C1 segment of cervical spinal cord (tissue), 14 donors: ENCODE results near the gene RPL32.
"Not testable (repeated sequence)": the region's sequence is repeated elsewhere in the genome, so short reads cannot be mapped to it uniquely, and the experiment has no call there.

Source experiments
- DNase-seq, 14 donors: peaks; one replicate each; lab custom pipeline; 2025; lab: John Stamatoyannopoulos, UW

Gene RPL32

DNA sequence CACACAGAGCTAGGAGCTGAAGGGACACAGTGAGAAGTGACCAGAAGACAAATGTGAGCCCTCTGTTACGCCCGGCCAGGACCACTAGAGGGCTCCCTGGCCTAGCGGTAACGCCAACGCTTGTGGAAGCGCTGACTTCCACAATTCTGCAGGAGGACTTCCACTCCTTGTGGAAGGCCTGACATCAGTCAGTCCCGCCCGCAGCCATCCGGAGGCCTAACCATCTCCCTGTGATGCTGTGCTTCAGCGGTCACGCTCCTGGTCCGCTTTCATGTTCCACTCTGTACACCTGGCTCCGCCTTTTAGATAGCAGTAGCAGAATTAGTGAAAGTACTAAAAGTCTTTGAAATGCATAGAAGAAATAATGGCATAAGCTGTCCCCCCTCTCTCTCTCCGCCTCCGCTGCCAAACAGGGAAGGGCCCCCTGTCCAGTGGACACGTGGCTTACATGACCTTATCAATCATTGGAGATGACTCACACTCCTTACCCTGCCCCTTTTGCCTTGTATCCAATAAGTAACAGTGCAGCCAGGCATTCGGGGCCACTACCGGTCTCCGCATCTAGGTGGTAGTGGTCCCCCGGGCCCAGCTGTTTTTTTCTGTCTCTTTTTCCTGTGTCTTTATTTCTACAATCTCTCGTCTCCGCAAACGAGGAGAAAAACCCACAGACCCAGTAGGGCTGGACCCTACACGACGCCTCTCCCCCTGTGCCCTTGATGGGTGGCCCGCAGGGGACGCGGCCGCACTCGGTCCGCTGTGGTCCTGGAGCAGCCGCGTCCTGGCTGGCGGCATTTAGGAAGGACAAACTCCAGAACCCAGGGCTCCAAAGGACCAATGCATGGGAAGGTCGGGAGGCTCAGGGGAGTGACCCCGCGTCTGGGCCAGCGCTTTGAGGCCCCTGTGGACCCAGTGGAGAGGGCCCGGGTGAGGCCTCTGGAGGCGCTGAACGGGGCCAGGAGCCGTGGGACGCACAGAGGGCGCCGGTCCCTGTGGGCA, 27.0 kb upstream of the RPL32 start:
- DNase-seq: peak in 13 of 14 donors; percentile 24 to 82 (median 68)

DNA sequence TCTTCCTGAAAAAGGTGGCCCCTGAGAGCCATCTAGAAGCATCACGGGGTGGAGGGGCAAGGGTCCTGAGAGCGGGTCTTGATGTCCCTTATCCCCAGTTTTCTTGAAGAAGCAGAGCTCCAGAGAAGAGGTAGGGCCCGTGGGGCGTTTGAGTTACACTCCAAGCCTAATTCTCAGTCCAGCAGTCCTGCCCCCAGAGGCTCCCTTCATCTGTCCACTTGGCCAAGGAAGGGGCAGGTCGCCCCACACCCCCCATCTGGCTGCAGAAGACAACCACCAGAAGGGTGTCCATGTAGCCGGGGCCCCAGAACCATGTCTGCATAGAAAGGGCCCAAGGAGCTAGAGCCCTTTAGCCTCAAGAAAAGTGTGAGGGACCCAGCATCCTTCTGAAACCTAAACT, 25.5 kb upstream of the RPL32 start:
- DNase-seq: no peak

DNA sequence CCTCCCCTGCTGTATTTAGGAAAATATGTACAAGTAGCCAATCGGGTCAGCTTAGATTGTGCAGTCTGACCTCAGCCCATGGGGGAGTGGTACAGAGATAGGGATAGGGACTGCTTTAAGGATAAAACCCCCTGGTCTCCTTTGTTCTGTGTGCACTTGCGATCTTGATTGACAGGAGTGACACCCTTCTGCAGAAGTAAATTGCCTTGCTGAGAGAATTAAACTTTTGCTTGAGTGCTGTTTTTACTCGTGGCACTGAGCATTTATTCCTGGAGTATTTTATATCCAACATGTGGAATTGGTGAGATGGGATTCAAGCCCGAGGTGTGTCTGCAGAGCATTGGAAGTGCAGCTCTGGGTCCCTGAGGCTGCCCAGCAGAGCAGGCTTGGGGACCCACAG, 23.9 kb upstream of the RPL32 start:
- no peak for DNase-seq

DNA sequence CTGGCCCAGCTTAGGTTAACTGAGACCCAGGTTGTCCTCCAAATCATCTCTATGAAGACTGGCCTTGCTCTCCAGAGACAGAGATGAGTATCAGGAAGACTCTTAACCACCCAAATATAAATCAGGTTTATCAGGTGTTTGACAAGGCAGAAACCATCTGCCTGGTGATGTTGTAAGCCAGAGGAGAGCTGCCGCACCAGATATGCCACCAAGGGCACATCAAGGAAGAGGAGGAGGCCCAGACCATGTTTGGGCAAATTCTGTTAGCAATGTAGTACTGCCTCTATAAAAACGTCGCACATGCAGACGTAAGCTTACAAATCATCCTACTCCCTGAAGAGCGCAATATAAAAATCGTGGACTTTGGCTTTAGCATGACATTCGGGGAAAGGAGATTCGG, 21.0 kb upstream of the RPL32 start:
- DNase-seq: no peak

DNA sequence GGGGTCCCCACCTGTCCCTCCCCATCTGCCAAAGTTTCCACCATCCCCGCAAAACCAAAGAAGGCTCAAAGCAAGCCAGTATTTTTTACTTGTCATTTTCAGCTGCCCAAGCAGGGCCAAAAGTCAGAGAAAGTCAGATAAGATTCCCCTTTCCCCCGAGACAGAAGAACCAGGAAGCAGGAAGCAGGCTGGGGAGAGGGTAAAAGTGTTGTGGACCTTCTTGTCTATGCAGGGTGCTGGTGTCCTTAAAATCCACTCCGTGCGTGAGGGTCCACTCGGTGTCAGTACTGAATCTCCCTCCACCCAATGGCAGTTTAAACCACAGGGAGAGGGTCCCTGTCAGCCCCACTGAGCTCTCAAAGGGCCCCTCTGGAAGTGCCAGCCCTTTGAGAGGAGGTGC, 20.2 kb upstream of the RPL32 start:
- no peak for DNase-seq

DNA sequence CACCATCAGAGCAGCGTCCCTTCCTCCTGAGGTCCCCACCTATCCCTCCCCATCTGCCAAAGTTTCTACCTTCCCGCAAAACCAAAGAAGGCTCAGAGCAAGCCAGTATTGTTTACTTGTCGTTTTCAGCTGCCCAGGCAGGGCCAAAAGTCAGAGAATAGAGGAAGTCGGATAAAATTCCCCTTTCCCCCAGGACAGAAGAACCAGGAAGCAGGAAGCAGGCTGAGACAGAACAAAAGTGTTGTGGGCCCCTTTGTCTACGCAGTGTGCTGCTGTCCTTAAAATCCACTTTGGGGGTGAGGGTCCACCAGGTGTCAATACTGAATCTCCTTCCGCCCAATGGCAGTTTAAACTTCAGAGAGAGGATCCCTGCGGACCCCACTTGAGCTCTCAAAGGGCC, 18.5 kb upstream of the RPL32 start:
- DNase-seq: no peak

DNA sequence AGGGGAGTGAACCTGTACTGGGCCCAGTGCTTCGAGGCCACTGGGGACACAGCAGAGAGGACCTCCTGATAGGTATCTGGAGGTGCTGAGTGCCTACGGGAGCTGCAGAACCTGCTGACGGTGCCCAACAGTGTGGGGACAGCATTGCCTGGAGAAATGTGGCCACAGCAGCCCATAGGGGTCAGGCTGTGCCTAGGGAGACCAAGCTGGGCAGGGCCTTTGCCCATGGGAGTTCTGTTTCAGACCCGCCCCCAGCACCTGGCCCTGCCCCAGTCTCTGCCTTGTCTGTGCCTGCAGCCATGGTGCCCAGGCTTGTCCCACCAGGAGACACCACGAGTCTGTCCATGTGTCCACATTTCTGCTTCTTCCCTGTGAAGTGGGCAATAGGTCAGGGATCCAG, 15.3 kb upstream of the RPL32 start:
- DNase-seq: no peak

DNA sequence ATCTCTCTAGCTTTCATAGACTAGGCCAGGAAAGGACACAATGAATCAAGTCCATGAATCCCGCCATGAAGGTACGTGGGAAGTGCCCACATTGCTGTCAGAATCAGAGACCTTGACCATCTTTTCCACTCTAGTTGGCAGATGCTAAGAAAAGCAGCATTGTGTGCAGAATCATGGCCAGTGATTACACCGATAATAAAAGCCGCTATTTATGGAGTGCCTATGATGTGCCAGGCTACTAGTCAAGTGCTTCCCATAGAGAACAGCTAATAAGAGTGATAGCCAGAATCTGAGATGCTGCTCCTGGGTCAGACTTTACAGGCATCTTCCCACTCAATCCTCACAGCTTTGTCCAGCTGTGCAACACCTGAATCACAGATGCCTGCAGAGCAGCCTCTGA, 13.2 kb upstream of the RPL32 start:
- DNase-seq: no peak

DNA sequence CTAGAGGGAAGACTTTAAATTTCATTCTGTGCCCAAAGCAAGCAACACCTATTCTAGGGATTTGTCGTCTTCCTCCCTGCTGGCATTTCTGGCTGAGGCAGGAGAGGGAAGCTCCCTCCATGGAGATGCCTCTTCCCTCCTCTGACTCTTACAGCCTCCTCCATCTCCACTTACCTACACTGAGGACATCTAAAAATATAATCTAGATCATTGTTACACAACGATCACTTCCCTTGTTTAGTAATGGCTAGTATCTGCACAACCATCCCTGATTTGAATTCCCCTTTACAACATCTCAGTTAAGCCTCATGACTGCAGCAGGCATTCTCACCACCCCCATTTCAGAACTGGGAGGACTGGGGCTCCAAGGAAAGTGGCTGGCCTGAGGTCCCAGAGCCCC, 12.5 kb upstream of the RPL32 start:
- peak in 1 of 14 donors; percentile 41 for DNase-seq

DNA sequence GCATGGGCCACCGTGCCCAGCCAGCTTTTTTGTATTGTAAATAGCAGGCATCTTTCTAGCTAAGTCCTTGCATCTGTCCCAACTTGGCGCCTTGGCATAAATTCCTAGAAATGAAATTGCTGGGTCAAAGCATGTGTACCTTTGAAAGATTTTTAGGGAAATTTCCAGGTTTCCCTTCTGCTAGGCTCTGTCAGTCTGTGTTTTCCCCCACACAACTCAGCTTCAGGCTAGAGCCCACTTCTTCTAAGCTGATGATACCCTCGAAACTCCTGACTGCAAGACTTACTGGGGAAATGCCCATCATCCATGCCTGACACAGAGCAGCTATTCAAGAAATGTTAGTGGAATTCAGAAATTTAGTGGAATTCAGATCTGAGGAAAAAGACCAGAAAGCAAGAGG, 10.8 kb upstream of the RPL32 start:
- DNase-seq: no peak

DNA sequence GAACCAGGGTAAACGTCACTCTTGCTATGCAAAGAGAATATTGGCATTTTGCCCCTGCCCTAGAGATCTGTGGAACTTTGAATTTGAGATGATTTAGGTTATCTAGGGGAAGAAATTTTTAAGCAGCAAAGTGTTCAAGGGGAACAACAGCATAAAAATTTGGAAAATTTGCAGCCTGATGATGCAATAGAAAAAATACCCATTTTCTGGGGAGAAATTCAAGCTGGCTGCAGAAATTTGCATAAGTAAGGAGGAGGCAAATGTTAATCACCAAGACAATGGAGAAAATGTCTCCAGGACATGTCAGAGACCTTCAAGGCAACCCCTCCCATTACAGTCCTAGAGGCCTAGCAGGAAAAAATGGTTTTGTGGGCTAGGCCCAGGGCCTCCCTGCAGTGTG, 4.4 kb upstream of the RPL32 start:
- no peak for DNase-seq

DNA sequence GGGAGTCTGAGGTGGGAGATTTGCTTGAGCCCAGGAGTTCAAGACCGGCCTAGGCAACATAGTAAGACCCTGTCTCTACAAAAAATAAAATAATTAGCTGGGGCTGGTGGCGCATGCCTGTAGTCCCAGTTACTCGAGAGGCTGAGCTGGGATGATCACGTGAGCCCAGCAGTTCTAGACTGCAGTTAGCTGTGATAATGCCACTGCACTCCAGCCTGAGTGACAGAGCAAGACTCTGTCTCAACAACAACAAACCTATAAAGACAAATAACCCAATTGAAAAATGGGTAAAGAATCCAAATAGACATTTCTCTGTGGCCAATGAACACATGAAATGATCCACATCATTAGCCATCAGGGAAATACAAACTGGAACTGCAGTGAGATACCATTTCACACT, 1.1 kb upstream of the RPL32 start:
- no peak for DNase-seq

DNA sequence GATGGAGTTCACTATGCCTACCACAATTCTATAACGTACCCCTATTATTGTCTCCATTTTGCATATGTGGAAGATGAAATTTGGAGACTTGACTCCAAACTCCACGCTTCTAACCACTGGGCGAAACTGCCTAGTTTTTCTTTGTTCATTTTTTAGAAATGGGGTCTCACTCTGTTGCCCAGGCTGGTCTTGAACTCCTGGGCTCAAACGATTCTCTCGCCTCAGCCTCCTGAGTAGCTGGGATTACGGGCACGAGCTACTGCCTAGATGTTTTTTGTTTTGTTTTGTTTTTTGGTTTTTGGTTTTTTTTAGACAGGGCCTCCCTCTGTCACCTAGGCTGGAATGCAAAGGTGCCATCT, 584 bp upstream of the RPL32 start:
- no peak for DNase-seq

DNA sequence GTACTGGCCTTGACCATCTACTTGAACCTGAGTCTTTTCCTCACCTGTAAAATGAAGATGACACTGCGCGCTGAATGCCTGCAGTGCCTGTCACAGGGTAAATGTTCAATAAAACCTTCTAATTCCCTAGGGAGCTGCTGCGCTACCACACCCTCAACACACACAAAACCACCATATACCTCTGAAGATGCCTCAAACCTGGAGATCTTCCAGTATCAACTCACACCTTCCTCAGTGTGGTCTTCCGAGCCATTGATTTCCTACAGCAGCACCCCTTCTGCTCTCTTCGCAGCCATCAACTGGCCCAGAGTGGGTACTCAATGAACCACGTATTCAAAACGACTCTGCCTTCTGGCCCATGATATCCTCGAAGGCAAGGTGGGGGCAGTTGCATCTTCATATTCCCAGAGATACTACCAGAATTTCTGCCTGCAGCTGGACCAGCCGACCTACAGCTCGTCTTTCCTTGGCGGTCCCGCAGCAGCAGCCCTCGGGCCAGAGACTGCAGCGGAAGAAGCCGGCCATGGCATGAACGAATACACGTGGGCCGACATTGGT, 695 bp downstream of the RPL32 start:
- DNase-seq: peak in 3 of 14 donors; percentile 35 to 55 (median 39)

DNA sequence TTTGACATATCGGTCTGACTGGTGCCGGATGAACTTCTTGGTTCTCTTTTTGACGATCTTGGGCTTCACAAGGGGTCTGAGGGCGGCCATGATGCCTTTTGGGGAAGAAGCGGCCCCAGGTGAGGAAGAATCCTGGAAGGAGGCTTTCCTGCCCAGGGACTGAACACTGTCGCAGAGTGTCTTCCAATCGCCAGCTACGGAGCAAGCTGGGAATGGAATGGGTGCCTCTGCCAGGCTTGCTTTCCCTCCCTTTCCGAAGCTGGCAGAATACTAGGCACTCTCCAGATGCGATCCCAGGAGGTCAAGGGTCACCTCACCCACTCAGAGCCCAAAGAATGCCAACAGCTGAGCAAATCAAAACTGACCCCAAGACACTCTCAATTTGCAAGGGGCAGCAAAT, 1.2 kb downstream of the RPL32 start:
- DNase-seq: not testable (repeated sequence)

DNA sequence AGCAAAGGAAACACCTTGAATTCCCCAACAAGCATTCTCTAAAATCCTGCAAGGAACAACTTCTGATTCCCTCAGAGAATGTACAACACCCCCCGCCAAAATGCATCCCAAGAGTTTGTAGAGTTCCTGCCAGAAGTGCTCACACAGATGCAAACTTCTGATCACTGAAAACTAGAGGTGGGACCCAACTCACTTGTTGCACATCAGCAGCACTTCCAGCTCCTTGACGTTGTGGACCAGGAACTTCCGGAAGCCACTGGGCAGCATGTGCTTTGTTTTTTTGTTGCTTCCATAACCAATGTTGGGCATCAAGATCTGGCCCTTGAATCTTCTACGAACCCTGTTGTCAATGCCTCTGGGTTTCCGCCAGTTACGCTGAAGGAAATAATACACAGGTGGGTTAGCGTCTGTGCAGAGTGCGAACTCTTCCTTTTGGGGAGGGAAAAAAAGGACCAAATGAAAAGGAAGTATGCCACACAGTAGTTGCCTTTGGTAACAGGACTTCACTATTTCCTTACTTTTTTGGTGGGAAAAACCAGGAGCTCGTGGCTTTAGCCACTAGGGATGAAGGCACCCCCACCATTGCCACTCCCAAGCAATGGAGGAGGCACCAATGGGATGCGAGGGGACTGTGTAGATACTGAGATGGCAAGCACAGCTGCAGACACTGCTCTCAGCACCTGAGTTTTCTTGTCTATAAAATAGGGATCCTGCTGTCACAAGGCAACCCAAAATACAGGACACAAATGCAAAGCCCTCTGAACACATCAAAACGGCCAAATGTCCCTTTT, 2.0 kb downstream of the RPL32 start:
- no peak for DNase-seq

DNA sequence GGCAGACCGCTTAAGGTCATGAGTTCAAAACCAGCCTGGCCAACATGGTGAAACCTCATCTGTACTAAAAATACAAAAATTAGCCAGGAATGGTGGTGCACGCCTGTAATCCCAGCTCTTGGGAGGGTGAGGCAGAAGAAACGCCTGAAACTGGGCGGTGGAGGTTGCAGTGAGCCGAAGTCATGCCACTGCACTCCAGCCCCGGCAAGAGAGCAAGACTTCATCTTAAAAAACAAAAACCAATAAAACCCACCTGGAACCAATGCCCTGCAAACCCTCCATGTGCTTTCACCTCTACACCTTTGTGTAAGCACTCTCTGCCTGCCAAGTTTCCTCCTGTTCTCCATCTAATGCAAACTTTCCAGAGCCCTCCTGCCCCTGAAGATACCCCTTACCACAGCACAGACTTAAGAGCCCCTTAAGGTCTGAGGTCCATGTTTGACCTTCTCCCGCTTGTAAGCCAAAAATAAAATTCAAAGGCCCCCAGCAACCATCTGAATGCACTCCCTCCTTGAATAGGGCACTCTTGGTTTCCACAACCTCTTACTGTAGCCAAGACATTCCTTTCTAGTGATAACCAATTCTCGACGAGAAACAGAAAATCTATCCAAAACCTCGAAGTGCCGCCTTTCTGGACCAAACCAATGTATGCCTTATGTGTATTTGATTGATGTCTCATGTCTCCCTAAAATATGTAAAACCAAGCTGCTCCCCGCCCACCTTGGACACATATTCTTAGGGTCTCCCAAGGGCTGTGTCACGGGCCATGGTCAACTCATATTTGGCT, 3.0 kb downstream of the RPL32 start:
- DNase-seq: no peak

DNA sequence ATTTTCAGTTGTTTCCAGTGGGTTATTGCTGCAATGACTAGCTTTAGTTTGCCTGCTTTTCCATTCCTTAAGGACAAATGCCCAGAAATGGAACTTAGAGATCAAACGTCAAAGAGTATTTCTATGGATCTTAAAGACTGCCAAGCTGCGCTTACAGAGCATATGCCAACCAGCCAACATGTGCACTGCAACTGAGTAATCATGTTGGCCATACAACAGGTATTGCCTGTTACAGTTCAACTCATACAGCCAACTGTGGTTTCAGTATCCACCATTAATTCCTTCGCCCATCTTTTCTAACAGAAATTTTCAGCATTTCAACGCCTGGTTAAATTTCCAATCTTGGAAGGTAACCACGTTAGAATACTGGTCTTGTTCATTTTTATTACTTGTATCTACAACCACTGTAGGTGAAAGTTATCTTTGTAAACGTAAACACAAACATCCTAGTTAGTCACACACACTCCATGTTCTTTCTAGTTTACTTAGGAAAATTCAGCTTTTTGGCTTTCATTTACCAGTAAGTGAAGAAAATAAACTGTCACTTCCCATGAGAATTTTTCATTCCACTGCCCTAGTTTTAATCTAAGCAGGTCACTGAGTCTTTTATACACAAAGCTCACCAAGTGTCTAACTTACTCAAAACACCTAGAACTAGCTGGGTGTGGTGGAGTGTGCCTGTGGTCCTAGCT, 3.9 kb downstream of the RPL32 start:
- no peak for DNase-seq

DNA sequence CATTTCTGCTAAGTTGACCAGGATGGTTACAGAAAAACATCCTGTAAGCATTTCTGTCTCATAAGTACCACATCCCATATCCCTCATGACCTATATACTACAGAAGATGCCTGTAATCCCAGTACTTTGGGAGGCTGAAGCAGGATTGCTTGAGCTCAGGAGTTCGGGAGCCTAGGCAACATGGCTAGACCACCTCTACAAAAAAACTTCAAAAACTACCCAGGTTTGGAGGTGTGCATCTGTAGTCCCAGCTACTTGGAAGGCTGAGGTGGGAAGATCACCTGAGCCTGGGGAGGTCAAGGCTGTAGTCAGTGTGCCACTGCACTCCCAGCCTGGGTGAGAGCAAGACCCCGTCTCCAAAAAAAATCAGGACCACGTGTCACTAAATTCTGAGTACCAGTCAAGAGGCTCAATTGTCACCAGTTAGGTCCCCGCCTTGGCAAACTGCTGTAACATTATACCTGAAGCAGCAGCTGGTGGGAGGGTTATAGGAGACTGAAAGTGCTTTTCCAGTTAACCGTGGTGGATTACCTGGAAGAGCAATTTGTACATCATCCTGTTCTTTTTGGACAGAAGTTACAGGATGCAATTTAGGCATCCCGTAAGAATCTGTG, 6.2 kb downstream of the RPL32 start:
- no peak for DNase-seq
